ENCODE measurements around the gene DRD2.

DNA sequence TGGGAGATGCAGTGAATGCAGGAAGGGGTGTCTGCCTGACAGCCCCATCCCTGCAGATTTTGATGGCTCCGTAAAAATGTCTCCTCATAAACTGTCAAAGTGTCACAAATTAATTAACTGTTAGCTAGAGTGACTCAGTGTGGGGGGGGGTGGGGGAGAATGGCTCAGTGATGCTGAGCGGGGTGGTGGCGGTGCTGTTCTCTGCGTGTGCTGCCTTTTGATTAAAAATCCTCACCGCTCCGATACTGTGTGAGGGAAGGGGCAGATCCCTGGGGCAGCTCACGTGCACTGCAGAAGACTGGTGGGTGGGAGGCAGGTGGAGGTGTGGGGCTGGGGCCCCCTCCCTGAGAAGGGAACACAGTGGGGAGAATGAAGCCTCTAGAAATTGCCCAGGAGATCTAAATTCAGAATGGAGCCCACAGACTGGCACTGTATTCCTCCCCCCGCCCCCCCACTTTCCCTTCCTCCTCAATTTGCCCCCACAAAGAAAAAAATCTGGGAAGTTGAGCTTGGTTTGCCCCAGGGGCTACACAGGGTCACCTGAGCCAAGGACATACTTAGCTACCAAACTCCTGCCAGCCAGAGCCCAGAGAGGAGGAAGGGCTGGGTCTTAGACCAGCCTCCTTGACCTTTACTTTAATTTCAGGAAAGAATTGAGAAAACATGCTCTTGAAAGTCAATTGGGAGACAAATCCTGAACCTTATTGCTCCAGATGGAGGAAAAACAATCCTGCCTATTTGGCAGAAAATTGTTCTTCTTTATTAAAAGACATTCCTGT, 39.8 kb downstream of the DRD2 start:
- TF ChIP-seq, protein P1, sequence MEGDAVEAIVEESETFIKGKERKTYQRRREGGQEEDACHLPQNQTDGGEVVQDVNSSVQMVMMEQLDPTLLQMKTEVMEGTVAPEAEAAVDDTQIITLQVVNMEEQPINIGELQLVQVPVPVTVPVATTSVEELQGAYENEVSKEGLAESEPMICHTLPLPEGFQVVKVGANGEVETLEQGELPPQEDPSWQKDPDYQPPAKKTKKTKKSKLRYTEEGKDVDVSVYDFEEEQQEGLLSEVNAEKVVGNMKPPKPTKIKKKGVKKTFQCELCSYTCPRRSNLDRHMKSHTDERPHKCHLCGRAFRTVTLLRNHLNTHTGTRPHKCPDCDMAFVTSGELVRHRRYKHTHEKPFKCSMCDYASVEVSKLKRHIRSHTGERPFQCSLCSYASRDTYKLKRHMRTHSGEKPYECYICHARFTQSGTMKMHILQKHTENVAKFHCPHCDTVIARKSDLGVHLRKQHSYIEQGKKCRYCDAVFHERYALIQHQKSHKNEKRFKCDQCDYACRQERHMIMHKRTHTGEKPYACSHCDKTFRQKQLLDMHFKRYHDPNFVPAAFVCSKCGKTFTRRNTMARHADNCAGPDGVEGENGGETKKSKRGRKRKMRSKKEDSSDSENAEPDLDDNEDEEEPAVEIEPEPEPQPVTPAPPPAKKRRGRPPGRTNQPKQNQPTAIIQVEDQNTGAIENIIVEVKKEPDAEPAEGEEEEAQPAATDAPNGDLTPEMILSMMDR (IDR thresholded peaks at IDR 0.05), result no peak
- no peak for TF ChIP-seq POLR2A (IDR thresholded peaks at IDR 0.05)
